Stimulated activated CD4-positive, alpha-beta T cell treated with anti-CD3 and anti-CD28 coated beads, Interleukin-15, amount 100 ng/mL, for 48 hours (primary cell): Measurements from ENCODE around the gene GMPPB.

Experiments used
- DNase-seq, 2 donors: peaks; one replicate each; pipeline ENCODE4 v3.0.0-alpha.2; 2020; ENCODE audit warnings: low read depth in 2 of 2

The GMPPB gene

DNA sequence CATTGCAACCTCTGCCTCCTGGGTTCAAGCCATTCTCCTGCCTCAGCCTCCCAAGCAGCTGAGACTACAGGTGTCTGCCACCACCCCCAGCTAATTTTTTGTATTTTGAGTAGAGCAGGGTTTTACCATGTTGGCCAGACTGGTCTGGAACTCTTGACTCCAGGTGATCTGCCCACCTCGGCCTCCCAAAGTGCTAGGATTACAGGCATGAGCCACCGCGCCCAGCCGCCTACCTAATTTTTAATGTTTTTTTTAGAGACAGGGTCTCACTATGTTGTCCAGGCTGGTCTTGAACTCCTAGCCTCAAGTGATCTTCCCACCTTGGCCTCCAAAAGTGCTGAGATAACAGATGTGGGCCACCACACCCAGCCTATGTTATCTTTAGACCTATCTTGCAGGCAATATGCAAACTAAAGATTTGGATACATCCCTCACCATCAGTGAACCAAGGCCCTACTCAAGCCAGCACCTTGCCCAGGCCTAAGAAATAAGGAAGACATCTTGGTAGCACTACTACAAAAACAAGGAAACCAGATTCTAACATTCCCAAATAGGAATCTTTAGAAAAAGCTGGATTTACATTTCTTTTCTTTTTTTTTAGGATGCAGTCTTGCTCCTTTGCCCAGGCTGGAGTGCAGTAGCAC is 6.3 kb upstream of the GMPPB start:
- DNase-seq = no peak

DNA sequence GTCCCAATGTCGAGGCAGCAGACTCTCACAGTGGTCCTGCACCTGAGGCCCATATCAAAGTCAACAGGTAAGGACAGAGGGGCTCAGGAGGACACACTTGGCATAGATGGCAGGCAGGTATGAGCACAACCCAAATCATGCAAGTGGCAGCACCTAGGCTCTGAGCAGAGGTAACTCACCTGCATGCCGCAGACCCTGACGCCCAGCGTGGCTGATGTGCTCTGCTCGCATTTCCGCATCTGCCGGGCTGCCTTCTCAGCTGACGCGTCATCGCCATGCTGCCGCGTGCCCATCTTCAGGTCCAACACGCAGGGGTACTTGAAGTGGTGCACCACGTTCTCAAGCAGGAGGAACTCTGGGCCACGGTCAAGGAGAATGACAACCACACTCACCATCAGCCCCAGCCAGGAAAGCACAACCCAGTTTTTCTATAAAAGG is 4.2 kb upstream of the GMPPB start:
- no peak for DNase-seq

DNA sequence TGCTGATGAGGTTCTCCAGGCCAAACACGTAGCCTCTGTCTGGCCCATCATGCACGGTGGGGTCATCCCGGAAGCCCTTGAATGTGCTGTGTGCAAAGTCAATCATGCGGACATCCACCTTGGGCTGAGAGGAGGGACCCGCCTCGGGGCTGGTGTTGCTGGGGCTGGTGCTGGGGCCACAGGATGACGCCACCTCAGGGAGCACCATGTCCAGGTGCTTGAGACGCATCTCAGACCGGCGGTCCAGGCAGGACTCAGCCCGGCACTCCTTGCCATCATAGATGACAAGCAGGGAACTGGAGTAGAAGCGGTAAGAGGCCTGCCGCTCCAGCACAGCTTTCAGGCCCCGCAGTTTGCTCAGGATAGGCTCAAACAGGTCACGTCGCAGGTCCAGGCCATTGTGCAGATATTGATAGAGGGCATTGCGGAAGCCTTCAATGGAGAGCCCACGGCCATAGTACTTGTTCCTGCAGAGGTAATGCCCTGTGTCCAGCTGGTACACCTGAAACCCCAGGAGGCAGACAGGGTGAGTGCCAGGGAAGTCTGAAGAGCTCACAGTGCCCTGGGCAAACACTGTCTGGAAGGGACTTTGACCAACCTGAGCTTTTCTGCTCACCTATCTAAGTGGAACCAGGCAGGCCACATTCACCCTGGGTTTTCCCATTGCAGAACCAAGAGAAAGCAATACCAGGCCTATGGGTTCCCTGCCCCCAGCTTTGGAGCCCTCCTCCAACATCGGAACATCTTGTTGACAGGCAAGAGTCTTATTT is 3.6 kb upstream of the GMPPB start:
- no peak for DNase-seq

DNA sequence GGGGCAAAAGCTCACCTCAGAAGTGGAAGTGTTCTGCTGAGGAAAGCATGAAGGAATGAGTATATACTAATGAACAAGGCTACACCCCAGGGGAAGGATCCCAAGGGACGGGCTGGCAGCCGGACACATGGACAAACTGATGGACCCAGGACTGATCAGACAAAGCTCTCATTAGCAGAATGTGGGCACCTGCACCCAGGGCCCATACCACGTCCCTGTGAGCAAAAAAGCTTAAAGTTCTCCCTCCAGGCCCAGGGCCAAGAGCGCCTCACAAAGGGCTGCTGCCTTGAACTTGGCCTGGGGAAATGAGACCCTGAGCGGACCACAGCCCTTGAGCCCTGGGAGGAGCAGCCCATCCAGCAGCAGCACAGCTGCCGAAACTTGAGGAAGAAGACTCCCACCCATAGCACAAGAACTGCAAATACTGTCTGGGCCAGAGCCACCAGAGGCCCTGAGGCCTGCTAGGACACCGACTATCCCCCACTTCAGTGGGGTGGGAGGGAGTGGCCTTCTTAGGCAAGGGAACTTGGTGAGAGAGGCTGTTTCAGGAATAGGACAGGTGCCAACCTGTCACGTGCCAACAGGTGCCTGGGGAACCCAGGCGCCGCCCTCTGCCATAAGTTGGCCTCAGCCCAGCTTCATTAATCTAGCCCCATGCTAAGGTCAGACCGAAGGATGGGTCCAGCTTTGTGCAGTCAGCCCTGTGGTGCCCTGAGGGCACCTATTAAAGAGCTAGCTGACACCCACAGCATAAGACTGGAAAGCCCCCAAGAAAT is 2.3 kb upstream of the GMPPB start:
- DNase-seq = no peak

- no peak for DNase-seq
These were observed 835 bp upstream of the GMPPB start for GRCh38 chr3:49724586-49724985.

DNA sequence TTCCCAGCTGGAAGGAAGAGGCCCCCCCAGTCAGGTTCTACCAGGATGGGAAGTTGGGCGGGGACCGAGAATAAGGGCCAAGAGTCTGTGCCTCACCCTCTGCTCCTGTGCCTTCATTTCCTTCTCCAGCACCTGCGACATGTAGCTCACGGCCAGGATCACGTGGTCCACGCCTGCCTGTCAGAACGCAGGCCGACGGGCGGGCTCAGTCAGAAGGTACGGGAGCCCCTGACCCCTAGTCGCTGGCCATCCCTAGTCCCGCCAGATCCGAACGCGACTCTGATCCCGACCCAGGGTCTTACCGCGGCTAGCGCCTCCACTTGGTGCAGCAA is 489 bp downstream of the GMPPB start:
- peak; percentile 29 to 46 for DNase-seq

DNA sequence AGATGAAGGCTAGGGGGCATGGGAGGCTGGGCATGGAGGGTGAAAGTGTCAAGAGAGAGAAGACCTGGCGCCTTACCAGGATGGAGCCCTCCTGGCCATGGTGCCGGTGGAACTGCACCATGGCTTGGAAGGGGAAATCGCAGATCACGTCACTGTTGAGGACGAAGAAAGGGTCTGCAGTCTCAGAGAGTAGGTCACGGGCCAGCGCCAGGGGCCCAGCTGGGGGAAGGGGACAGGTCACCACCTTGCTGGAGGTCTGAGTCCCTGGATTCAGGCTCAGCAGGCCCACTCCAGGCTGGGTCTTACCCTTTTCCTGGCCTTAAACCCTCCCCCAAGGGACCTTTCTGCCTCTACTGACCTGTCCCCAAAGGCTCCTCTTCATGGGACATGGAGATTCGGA is 855 bp downstream of the GMPPB start:
- no peak for DNase-seq

DNA sequence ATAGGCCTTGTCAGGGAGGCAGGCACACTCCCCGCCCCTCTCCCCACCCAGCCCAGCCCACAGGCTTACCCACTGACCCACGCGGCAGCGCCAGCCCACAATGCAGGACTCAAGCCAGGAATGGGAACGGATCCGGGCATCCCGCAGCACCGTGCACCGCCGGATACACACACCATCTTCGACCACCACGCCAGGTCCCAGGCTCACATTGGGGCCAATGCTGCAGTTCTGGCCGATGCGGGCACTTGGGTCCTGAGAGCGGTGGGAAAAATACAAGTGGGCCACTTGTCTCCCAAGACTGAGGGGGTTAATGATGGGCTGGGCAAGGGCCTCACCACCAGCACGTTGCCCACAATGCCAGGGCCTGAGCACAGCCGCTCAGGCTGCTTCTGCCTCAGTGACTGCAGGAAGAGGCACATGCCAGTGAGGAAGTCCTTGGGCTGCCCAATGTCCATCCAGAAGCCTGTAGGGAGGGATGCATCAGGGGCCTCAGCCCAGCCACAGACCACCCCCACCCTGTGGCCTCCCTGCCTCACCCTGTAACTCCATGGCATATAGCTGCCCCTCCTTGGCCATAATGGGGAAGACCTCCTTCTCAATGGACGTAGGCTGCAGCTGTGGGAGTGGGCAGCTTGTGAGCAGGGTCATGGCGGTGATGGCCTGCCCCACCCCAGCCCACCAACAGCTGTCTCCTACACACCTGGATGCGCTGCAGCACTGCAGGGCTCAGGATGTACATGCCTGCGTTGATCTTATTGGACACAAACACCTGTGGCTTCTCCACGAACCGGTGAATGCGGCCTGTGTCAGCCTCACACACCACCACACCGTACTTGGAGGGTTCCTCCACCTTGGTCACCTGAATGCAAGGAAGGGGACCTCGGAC is 1.6 kb downstream of the GMPPB start:
- no peak for DNase-seq

GRCh38 chr3:49721596-49721895 is 2.2 kb downstream of the GMPPB start:
- DNase-seq = no peak

DNA sequence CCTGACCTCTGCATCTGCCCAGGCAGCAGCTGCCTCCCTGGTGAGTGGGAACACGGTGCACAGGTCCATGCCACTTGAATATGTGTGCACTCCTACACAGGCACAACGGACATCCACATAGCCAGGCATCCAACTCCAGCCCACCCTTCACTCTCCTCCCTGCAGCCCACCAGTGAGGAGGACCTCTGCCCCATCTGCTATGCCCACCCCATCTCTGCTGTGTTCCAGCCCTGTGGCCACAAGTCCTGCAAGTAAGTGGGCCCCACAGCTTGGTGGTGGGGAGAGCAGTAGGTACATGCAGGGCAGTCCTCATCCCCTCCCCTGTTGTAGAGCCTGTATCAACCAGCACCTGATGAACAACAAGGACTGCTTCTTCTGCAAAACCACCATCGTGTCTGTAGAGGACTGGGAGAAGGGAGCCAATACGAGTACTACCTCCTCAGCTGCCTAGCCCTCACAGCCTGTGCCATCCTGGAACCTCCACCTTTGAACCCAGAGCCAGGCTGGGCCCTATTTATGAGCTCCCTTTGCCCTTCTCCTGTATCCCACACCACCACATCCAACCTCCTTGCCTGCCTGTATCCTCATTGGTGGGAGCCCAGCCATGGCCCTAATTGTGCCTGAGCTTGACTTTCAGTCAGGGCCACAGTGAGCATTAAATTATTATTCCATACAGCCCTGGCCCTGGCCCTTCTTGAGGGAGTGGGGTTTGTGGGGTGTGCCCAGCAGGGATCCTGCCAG is 2.7 kb downstream of the GMPPB start:
- DNase-seq = no peak

GRCh38 chr3:49719214-49719884 is 4.4 kb downstream of the GMPPB start, which contains the start of gene AMIGO3:
Gene AMIGO3, minus strand, starts transcription at chr3:49719684. Its CDS starts 219 bp downstream, at chr3:49719465.
- DNase-seq = peak; percentile 76 to 89

GRCh38 chr3:49718858-49719213 is 4.9 kb downstream of the GMPPB start:
- no peak for DNase-seq

DNA sequence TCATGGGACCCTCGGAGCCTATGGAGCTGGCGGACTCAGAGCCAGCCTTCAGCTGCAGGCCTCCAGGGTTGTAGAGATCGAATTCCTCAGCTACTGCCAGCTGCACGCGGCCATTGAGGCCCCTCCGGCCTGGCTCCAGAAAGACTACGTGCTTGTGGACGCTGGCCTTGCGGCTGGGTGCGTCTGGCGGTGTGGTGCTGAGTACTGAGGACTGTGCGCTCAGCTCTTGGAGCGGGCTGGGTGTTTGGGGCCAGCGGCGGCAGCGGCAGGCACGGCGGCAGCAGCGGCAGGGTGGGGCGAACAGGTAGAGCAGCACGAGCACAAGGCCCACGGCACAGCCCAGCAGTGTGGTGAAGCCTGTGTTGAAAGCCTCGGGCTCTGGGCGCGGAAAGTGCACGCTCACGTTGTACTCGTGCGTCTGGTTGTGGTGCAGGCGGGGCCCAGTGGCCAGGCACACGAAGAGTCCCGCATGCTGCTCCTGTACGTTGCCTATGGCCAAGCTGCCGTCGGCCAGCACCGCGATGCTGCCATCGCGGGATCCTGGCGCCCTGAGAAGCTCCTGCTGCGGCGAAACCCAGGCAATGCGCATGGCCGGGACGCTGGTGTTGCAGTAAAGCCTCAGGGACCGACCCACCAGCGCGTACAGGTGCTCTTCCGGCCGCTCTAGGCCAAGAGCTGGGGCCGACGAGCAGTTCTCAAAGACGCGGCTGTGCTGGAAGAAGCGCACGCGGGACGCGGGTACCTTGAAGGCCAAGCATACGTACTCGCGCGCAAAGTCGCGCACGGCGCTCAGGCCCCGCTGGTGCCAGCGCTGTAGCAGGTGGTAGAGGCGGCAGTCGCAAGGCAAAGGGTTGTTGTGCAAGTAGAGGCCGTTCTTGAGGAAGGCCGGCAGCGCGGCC is 5.5 kb downstream of the GMPPB start:
- no peak for DNase-seq

DNA sequence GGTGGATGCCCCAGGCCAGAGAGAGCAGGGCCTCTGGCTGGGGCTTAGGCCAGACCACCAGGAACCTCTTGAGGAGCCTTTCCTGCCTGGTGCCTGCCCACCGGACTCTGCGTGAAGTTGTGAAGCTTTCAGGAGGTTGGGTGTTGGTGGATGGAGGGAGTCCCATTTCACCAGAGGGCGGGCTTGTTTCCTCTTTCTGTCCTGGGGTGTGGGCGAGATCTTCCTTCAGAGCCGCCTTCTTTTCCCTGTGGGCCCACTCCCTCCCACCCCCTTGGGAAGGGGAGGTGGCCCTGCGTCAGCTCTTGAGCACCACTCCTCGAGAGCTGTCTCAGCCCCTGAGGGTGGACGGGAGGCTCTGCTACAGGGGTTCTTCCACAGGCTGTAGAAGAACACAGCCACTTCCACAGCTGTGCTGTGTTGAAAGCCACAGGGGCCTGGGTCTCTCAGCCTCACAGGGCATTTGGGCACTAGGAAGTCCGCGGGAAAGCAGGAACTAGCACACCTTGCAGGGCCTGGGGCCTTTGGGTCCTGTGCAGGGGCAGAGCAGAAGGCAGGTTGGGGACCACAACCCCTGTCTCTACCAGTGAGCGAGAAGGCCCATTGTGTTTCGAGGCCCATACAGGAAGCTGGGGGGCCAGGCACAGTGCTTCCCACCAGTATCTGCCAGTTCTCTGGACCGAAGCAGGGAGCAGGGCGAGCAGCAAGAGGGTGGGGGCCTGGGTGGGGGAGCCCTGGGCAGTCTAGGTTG is 6.4 kb downstream of the GMPPB start:
- no peak for DNase-seq

- DNase-seq = no peak
These were observed 7.0 kb downstream of the GMPPB start for GRCh38 chr3:49716691-49717210.

DNA sequence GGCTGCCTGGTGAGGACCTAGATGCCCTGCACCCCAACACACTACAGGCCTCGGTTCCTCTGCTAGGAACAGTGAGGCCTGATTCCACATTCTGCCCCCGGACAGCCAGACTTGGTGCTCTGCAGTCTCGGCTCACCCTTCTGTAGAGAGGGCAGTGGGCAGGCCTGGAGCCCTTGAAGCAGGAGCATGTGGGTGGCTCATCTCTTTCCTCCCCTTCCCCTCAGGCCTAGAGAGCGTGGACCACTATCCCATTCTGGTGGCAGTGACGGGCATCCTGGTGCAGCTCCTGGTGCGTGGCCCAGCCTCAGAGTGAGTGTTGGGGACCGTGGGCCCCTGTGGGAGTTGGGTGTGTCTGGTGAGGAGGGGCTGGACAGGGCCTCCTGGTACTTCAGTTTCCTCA is 7.6 kb downstream of the GMPPB start:
- DNase-seq = no peak

GRCh38 chr3:49715611-49716121 is 8.1 kb downstream of the GMPPB start:
- no peak for DNase-seq

DNA sequence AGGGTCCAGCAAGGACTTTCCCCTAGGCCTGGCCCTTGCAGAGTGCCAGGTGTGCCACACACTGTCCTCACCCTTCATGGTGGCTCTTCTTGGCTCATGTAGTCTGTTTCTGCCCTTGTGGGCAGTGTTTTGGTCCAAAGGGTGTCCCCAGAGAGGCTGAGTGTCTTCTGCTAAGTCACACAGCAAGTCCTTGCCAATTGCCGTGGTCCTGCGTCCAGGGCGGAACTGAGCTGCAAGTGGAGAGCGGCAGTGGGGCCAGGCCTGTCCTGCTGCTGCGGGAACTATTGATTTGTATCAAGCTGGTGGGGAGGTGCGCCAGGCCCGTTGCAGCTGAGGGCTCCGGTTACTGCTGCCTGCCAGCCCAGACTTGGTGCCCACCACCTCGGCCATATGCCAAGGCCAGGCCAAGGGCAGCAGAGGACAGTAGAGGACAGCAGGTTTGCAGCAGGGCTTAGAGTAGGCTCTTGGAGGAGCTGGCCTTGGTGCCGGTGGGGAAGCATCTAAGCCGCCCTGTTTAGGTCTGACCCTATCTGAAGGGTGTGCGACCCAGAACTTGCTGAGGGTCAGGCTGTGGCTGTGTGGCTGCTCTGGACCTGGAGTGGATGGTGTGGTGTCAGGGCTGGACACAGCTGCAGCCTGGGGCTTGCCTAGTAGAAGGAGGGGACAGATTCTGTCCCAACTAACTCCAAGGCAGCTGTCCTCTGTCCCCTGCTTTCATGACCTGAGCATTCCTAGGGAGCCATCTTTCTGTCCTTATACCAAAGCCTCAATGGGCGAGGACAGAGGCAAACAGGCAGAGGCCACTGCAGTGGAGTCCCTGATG is 8.8 kb downstream of the GMPPB start:
- no peak for DNase-seq
